ENCODE data around the gene ATG9A. TPM values are rescaled to one million over a fixed set of nuclear protein-coding genes. Genes with fewer than 3 reads are reported as not detected.

The ATG9A gene
- total and polyA plus RNA-seq, 9 donors: 22.6 to 46.3 (median 32.6) TPM

DNA sequence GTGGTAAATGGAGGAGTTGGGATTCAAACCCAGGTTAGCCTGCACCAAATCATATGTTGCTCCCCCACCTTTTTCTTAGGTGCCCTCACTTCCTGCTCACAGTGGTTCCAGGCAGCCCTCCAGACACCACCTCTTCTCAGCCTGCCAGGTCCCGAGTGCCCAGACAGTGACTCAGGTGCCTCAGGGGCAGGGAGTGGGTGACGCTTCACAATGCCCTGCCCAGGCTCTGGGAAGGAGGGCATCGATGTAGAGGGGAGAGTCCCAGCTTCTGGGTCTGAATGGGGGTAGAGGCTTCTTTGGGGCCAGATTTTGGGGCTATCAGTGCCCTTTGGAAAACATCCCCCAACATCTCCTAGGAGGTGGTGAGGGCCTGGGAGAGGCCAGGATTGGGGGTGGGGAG lies 44.5 kb upstream of the ATG9A start:
- Histone ChIP-seq H3K4me3 (no peak overlapping the region), H3K36me3 (no peaks in the 10 kb centered on the region), H3K9me3 (no peaks in the 10 kb centered on the region), H3K27me3 (no peaks in the 10 kb centered on the region), H3K27ac (no peak overlapping the region), H3K4me1 (ENCODE audit: insufficient read depth) (peaks cover 8% of the 10 kb centered on the region)
- DNase-seq: no peak
- 75 to 82% (median 77%) methylated on average over 3 of the region's 3 CpGs for WGBS, 3 donors
- TF ChIP-seq, protein P1, sequence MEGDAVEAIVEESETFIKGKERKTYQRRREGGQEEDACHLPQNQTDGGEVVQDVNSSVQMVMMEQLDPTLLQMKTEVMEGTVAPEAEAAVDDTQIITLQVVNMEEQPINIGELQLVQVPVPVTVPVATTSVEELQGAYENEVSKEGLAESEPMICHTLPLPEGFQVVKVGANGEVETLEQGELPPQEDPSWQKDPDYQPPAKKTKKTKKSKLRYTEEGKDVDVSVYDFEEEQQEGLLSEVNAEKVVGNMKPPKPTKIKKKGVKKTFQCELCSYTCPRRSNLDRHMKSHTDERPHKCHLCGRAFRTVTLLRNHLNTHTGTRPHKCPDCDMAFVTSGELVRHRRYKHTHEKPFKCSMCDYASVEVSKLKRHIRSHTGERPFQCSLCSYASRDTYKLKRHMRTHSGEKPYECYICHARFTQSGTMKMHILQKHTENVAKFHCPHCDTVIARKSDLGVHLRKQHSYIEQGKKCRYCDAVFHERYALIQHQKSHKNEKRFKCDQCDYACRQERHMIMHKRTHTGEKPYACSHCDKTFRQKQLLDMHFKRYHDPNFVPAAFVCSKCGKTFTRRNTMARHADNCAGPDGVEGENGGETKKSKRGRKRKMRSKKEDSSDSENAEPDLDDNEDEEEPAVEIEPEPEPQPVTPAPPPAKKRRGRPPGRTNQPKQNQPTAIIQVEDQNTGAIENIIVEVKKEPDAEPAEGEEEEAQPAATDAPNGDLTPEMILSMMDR (IDR thresholded peaks at IDR 0.05): no peak
- TF ChIP-seq EP300 (IDR thresholded peaks at IDR 0.05) (no peak), POLR2A (IDR thresholded peaks at IDR 0.05) (no peak)
- intact Hi-C loops (cut with DNase I): loop anchor here in 2 of 4 donors (10.0 kb wide), 1 partner anchor 251 kb away; no protein-coding TSS in a partner anchor

DNA sequence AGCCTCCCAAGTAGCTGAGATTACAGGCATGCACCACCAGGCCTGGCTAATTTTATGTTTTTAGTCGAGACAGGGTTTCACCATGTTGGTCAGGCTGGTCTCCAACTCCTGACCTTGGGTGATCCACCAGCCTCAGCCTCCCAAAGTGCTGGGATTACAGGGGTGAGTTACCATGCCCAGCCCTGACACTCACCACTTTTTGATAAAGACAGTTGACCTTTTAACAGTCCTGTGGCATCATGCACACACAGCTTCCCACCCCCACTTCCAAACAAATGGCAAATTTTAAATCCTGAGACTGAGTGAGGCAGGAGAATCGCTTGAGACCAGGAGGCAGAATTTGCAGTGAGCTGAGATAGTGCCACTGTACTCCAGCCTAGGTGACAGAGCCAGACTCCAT lies 43.6 kb upstream of the ATG9A start:
- no peaks in the 10 kb centered on the region for H3K9me3 ChIP-seq
- DNase-seq: no peak
- TF ChIP-seq POLR2A (IDR thresholded peaks at IDR 0.05) (no peak), EP300 (IDR thresholded peaks at IDR 0.05) (no peak)
- TF ChIP-seq, protein P1 (IDR thresholded peaks at IDR 0.05): no peak
- no peak overlapping the region for H3K27ac ChIP-seq
- 60 to 83% (median 67%) methylated on average over 2 of the region's 2 CpGs for WGBS, 3 donors
- no peaks in the 10 kb centered on the region for H3K36me3 ChIP-seq
- peaks cover 5% of the 10 kb centered on the region for H3K4me1 ChIP-seq (ENCODE audit: insufficient read depth)
- intact Hi-C loops (cut with DNase I): loop anchor here in 2 of 4 donors (10.0 kb wide), 1 partner anchor 252 kb away; no protein-coding TSS in a partner anchor
- H3K4me3 ChIP-seq: no peak overlapping the region
- H3K27me3 ChIP-seq: no peaks in the 10 kb centered on the region

DNA sequence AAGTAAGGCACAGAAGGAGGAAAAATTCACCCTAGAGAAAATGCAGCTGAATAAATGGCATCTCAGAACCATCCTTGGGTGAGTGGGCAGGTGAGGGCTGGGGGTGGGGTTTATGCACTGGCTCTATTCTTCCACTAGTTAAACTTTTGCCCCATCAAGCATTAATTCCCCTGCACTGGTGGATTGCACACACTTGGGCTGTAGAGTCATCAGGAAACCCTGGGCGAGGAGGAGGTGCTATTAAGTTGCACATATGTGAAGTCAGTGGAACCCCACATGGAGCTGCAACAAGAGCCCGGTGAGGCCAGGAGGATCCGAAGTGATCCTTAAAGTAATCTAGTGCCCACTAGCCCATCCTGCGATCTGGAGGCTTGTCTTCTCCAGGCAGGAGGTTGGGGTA lies 42.9 kb upstream of the ATG9A start:
- intact Hi-C loops (cut with DNase I): loop anchor here in 2 of 4 donors (10.0 kb wide), 1 partner anchor 252 kb away; no protein-coding TSS in a partner anchor
- 73 to 82% (median 74%) methylated on average over 4 of the region's 4 CpGs for WGBS, 3 donors
- TF ChIP-seq, protein P1 (IDR thresholded peaks at IDR 0.05): no peak
- no peak for TF ChIP-seq POLR2A (IDR thresholded peaks at IDR 0.05)
- TF ChIP-seq EP300 (IDR thresholded peaks at IDR 0.05): no peak
- no peaks in the 10 kb centered on the region for H3K36me3 ChIP-seq
- H3K4me1 ChIP-seq (ENCODE audit: insufficient read depth): no peaks in the 10 kb centered on the region
- H3K4me3 ChIP-seq: no peak overlapping the region
- no peaks in the 10 kb centered on the region for H3K27me3 ChIP-seq
- H3K27ac ChIP-seq: no peak overlapping the region
- H3K9me3 ChIP-seq: no peaks in the 10 kb centered on the region
- DNase-seq: no peak

DNA sequence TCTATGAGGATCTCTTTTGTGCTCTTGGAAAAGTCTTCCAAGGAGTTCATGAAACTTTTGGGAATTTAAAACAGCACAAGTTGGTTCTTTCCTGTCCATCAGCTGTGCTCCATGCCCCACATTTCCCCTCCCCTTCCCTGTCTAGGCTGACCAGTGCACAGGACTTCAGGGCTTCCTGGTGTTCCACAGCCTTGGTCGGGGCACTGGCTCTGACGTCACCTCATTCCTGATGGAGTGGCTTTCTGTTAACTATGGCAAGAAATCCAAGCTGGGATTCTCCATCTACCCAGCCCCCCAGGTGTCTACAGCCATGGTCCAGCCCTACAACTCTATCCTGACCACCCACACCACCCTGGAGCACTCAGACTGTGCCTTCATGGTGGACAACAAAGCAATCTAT lies 41.6 kb upstream of the ATG9A start:
- no peaks in the 10 kb centered on the region for H3K36me3 ChIP-seq
- no peak overlapping the region for H3K4me3 ChIP-seq
- 69 to 74% (median 70%) methylated on average over 2 of the region's 2 CpGs for WGBS, 3 donors
- H3K27me3 ChIP-seq: no peaks in the 10 kb centered on the region
- TF ChIP-seq EP300 (IDR thresholded peaks at IDR 0.05) (no peak), POLR2A (IDR thresholded peaks at IDR 0.05) (no peak)
- TF ChIP-seq, protein P1 (IDR thresholded peaks at IDR 0.05): no peak
- intact Hi-C loops (cut with DNase I): loop anchor here in 2 of 4 donors (10.0 kb wide), 1 partner anchor 254 kb away; no protein-coding TSS in a partner anchor
- H3K9me3 ChIP-seq: no peaks in the 10 kb centered on the region
- no peak for DNase-seq
- H3K4me1 ChIP-seq (ENCODE audit: insufficient read depth): no peaks in the 10 kb centered on the region
- no peak overlapping the region for H3K27ac ChIP-seq
